ENCODE results near the gene LCLAT1.

The LCLAT1 gene

GRCh38 chr2:30450025-30450424 lies 3.0 kb downstream of the LCLAT1 start:
- Histone ChIP-seq H3K27ac (ENCODE audit: low read depth, low read length) (no peak overlapping the region), H3F3A (ENCODE audit: insufficient read depth) (no peaks in the 10 kb centered on the region), H3K9me3 (ENCODE audit: insufficient read depth, low read length) (no peaks in the 10 kb centered on the region), H2AFZ (ENCODE audit: low read depth, low read length, severe bottlenecking) (no peak overlapping the region), H3K9ac (ENCODE audit: low read length) (no peak overlapping the region), H3K36me3 (ENCODE audit: low read length) (no peaks in the 10 kb centered on the region), H3K4me3 (ENCODE audit: insufficient read depth, low read length, poor library complexity, severe bottlenecking) (no peak overlapping the region), H3K27me3 (ENCODE audit: low read length) (no peaks in the 10 kb centered on the region), H3K9me2 (replicated peaks; ENCODE audit: insufficient read depth, low read length) (no peaks in the 10 kb centered on the region), H4K20me1 (ENCODE audit: low read depth, low read length) (0 out of 2 replicates have a peak, but pooled peaks cover 2% of the 10 kb centered on the region), H3K79me2 (ENCODE audit: insufficient read depth, low read length) (peaks cover 25% of the 10 kb centered on the region), H3K4me2 (ENCODE audit: low read depth, low read length, poor library complexity, severe bottlenecking) (no peak overlapping the region)
- TF ChIP-seq EZH2phosphoT487 (conservative IDR thresholded peaks at IDR 0.05; ENCODE audit: low read length) = no peak
- TF ChIP-seq, protein P1, sequence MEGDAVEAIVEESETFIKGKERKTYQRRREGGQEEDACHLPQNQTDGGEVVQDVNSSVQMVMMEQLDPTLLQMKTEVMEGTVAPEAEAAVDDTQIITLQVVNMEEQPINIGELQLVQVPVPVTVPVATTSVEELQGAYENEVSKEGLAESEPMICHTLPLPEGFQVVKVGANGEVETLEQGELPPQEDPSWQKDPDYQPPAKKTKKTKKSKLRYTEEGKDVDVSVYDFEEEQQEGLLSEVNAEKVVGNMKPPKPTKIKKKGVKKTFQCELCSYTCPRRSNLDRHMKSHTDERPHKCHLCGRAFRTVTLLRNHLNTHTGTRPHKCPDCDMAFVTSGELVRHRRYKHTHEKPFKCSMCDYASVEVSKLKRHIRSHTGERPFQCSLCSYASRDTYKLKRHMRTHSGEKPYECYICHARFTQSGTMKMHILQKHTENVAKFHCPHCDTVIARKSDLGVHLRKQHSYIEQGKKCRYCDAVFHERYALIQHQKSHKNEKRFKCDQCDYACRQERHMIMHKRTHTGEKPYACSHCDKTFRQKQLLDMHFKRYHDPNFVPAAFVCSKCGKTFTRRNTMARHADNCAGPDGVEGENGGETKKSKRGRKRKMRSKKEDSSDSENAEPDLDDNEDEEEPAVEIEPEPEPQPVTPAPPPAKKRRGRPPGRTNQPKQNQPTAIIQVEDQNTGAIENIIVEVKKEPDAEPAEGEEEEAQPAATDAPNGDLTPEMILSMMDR (IDR thresholded peaks at IDR 0.05; ENCODE audit: insufficient read depth, low read length, poor library complexity, severe bottlenecking) = no peak

GRCh38 chr2:30453498-30453897 lies 6.5 kb downstream of the LCLAT1 start:
- no peaks in the 10 kb centered on the region for H3K36me3 ChIP-seq (ENCODE audit: low read length)
- no peak overlapping the region for H2AFZ ChIP-seq (ENCODE audit: low read depth, low read length, severe bottlenecking)
- H4K20me1 ChIP-seq (ENCODE audit: low read depth, low read length) = peaks cover 17% of the 10 kb centered on the region
- H3F3A ChIP-seq (ENCODE audit: insufficient read depth) = no peaks in the 10 kb centered on the region
- TF ChIP-seq EZH2phosphoT487 (conservative IDR thresholded peaks at IDR 0.05; ENCODE audit: low read length) = no peak
- TF ChIP-seq, protein P1 (IDR thresholded peaks at IDR 0.05; ENCODE audit: insufficient read depth, low read length, poor library complexity, severe bottlenecking) = no peak
- H3K79me2 ChIP-seq (ENCODE audit: insufficient read depth, low read length) = peaks cover 19% of the 10 kb centered on the region
- H3K4me3 ChIP-seq (ENCODE audit: insufficient read depth, low read length, poor library complexity, severe bottlenecking) = no peak overlapping the region
- H3K4me2 ChIP-seq (ENCODE audit: low read depth, low read length, poor library complexity, severe bottlenecking) = no peak overlapping the region
- H3K9me2 ChIP-seq (replicated peaks; ENCODE audit: insufficient read depth, low read length) = no peaks in the 10 kb centered on the region
- no peaks in the 10 kb centered on the region for H3K27me3 ChIP-seq (ENCODE audit: low read length)
- H3K9ac ChIP-seq (ENCODE audit: low read length) = no peak overlapping the region
- no peaks in the 10 kb centered on the region for H3K9me3 ChIP-seq (ENCODE audit: insufficient read depth, low read length)
- no peak overlapping the region for H3K27ac ChIP-seq (ENCODE audit: low read depth, low read length)

- Histone ChIP-seq H3K27ac (ENCODE audit: low read depth, low read length) (no peak overlapping the region), H3K79me2 (ENCODE audit: insufficient read depth, low read length) (peaks cover 17% of the 10 kb centered on the region), H3K9me3 (ENCODE audit: insufficient read depth, low read length) (no peaks in the 10 kb centered on the region), H3K9ac (ENCODE audit: low read length) (no peak overlapping the region), H3K4me2 (ENCODE audit: low read depth, low read length, poor library complexity, severe bottlenecking) (no peak overlapping the region), H3K4me3 (ENCODE audit: insufficient read depth, low read length, poor library complexity, severe bottlenecking) (no peak overlapping the region), H3K36me3 (ENCODE audit: low read length) (no peaks in the 10 kb centered on the region), H3F3A (ENCODE audit: insufficient read depth) (no peaks in the 10 kb centered on the region), H3K27me3 (ENCODE audit: low read length) (no peaks in the 10 kb centered on the region), H3K9me2 (replicated peaks; ENCODE audit: insufficient read depth, low read length) (no peaks in the 10 kb centered on the region), H4K20me1 (ENCODE audit: low read depth, low read length) (peaks cover 19% of the 10 kb centered on the region), H2AFZ (ENCODE audit: low read depth, low read length, severe bottlenecking) (no peak overlapping the region)
- no peak for TF ChIP-seq EZH2phosphoT487 (conservative IDR thresholded peaks at IDR 0.05; ENCODE audit: low read length)
- TF ChIP-seq, protein P1 (IDR thresholded peaks at IDR 0.05; ENCODE audit: insufficient read depth, low read length, poor library complexity, severe bottlenecking) = no peak
Observed at GRCh38 chr2:30454571-30454970, 7.5 kb downstream of the LCLAT1 start.
